Neuronal stem cell (in vitro differentiated cells): ENCODE data around the gene TBRG4.

Experiments used
- DNase-seq: peaks from one replicate; pipeline ENCODE4 v3.0.0-alpha.2; 2013; ENCODE audit warnings: low spot score
- H2AFZ ChIP-seq: one replicate; pipeline ENCODE4 v1.6.1; 2013; ENCODE audit warnings: mild to moderate bottlenecking, low read length, inconsistent platforms
- H2AK5ac ChIP-seq: 2 replicates; pipeline ENCODE4 v1.6.1; 2013; ENCODE audit warnings: low read depth, mild to moderate bottlenecking, inconsistent platforms, low read length, moderate library complexity, mixed read lengths
- H2BK120ac ChIP-seq: 2 replicates; pipeline ENCODE4 v1.6.1; 2013; ENCODE audit warnings: low read depth, mild to moderate bottlenecking, inconsistent platforms, low read length, moderate library complexity, mixed read lengths
- H2BK12ac ChIP-seq: one replicate; pipeline ENCODE4 v1.6.1; 2013; ENCODE audit warnings: low read length, inconsistent platforms
- H2BK15ac ChIP-seq: 2 replicates; pipeline ENCODE4 v1.6.1; 2013; ENCODE audit warnings: mild to moderate bottlenecking, low read length, inconsistent platforms, mixed read lengths
- H2BK5ac ChIP-seq: one replicate; pipeline ENCODE4 v1.6.1; 2013; ENCODE audit warnings: inconsistent platforms, mild to moderate bottlenecking, low read length, moderate library complexity
- H3K14ac ChIP-seq: one replicate; pipeline ENCODE4 v1.6.1; 2013; ENCODE audit warnings: low read length, inconsistent platforms
- H3K18ac ChIP-seq: 2 replicates; pipeline ENCODE4 v1.6.1; 2013; ENCODE audit warnings: low read length, inconsistent platforms
- H3K23ac ChIP-seq: 2 replicates; pipeline ENCODE4 v1.6.1; 2013; ENCODE audit warnings: low read depth, mild to moderate bottlenecking, mixed read lengths, low read length, inconsistent platforms; ENCODE audit not compliant: poor library complexity
- H3K27ac ChIP-seq: replicated peaks from 3 replicates; pipeline ENCODE4 v1.5.1; 2013; ENCODE audit warnings: low read length, inconsistent platforms
- H3K27me3 ChIP-seq, 3 experiments: 2 replicates each; pipeline ENCODE4 v1.6.1; 2013; ENCODE audit warnings: low read length in 3 of 3, mild to moderate bottlenecking in 2 of 3, inconsistent platforms in 1 of 3, low read depth in 1 of 3, mixed read lengths in 1 of 3, moderate library complexity in 1 of 3; ENCODE audit not compliant: control insufficient read depth in 3 of 3, insufficient read depth in 3 of 3
- H3K36me3 ChIP-seq, 2 donors: replicated peaks in 1 of 2; 2 replicates each; pipeline ENCODE4 v1.6.1; 2013; ENCODE audit warnings: low read length in 2 of 2; ENCODE audit not compliant: control insufficient read depth in 2 of 2, insufficient read depth in 2 of 2
- H3K4ac ChIP-seq: 2 replicates; pipeline ENCODE4 v1.6.1; 2013; ENCODE audit warnings: inconsistent platforms, mild to moderate bottlenecking, low read length, moderate library complexity
- H3K4me1 ChIP-seq, 2 donors: 1 replicate in 1 of 2; 2 replicates in 1 of 2; pipeline ENCODE4 v1.6.1; 2013; ENCODE audit warnings: low read length in 2 of 2, low read depth in 1 of 2; ENCODE audit not compliant: control insufficient read depth in 2 of 2, insufficient read depth in 1 of 2
- H3K4me2 ChIP-seq: one replicate; pipeline ENCODE4 v1.6.1; 2013; ENCODE audit warnings: mild to moderate bottlenecking, low read length, inconsistent platforms; ENCODE audit not compliant: insufficient read depth, poor library complexity, severe bottlenecking
- H3K4me3 ChIP-seq, 2 donors: 2 replicates each; pipeline ENCODE4 v1.5.1; 2013; ENCODE audit warnings: low read length in 2 of 2, mild to moderate bottlenecking in 2 of 2, inconsistent platforms in 1 of 2, moderate library complexity in 1 of 2
- H3K79me1 ChIP-seq: one replicate; pipeline ENCODE4 v1.6.1; 2013; ENCODE audit warnings: low read depth, mild to moderate bottlenecking, inconsistent platforms, low read length, moderate library complexity
- H3K9ac ChIP-seq: one replicate; pipeline ENCODE4 v1.6.1; 2013; ENCODE audit warnings: mild to moderate bottlenecking, low read depth, low read length, inconsistent platforms; ENCODE audit not compliant: poor library complexity
- H3K9me3 ChIP-seq, 2 donors: replicated peaks in 1 of 2; 2 replicates each; pipeline versions ENCODE3 to v1.6.1; 2013; ENCODE audit warnings: low read length in 2 of 2, mild to moderate bottlenecking in 2 of 2, inconsistent platforms in 1 of 2, low read depth in 1 of 2, mixed read lengths in 1 of 2, moderate library complexity in 1 of 2; ENCODE audit not compliant: control insufficient read depth in 2 of 2, insufficient read depth in 1 of 2
- H4K8ac ChIP-seq: one replicate; pipeline ENCODE4 v1.6.1; 2013; ENCODE audit warnings: low read depth, mild to moderate bottlenecking, inconsistent platforms, low read length, moderate library complexity
- H4K91ac ChIP-seq: one replicate; pipeline ENCODE4 v1.6.1; 2013; ENCODE audit warnings: low read length, low read depth, mild to moderate bottlenecking, inconsistent platforms; ENCODE audit not compliant: poor library complexity
- WGBS, 2 donors: extraction: QIAGEN DNeasy Blood & Tissue Kit; methylation state at CpG; one replicate each; pipeline ENCODE4 v1.1.7; 2013; ENCODE audit warnings: missing lambda C conversion rate in 2 of 2, mixed read lengths in 1 of 2; ENCODE audit not compliant: insufficient read length in 2 of 2, insufficient replicate concordance in 1 of 2; ENCODE audit errors: extremely low coverage in 2 of 2; 5-methylcytosine and 5-hydroxymethylcytosine counted together

The TBRG4 gene

DNA sequence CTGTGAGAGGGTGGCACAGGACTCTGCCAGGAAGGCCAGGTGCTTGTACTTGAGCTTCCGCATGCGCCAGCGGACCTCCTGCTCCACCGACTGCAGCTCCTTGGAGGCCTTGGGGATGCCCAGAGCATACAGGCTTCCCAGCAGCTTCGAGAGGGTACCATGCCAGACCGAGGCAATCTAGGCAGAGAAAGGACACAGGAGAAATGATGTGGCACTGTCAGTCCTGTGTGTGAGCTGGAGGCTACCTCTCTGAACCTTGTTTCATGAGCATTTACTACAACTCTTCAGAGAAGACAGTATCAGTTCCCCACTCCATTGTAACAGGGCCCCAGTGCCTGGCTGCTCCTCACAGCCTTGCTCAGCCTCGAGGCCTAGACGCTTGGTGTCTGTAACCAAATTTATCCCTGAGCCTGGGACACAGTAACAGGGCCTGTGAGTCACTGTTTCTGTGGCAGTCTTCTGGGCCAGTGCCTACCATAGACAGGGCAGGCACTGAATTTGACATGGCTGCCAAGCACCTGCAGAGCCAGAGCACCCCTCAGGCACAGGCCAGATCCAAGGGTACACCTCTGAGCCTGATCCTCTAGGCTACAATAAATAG, 5.8 kb downstream of the TBRG4 start:
- H3K79me1 ChIP-seq, result peaks cover 5% of the 10 kb centered on the region
- WGBS, 2 donors, result no CpG with 5 or more reads among the region's 8 CpGs

DNA sequence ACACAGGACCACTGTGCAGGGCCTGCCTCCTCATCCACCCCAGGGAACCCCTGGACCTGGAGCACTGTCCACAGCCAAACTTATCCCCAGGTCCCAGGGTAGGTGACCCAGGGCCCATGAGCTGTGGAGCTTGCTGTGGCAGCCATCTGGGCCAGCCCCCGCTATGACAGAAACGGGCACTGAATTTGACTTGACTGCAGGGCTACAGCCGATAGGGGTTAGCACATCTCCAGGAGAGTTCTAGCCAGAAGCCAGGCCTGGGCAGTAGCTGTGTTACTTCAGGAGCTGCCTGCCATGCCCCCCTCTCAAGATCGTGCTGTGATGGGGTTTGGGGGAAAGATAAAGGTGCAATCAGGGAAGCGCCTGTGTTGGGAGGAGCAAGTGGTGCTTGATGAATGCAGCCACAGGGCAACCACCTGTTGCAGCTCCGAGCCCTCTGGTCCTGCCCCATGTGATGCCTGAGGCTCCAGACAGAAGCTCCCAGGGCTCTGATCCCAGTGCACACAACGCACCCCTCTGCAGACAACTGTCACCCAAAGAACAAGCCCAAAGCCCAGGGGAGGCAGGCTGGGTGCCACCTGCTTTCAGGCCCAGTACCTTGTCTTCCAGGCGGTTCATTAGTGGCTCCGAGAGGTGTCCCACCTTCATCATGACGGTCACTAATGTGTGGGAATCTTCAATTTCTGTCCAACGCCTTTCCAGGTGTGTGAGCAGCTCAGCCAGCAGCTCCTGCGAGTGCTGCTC, 6.5 kb downstream of the TBRG4 start:
- Histone ChIP-seq H2AK5ac (no peak overlapping the region), H4K91ac (no peak overlapping the region), H2BK15ac (no peak overlapping the region), H3K79me1 (peaks cover 5% of the 10 kb centered on the region), H2BK5ac (no peak overlapping the region), H3K27me3 (peaks cover 0 to 3% (median 0%) of the 10 kb centered on the region in 3 experiments), H3K4me1 (no peaks in the 10 kb centered on the region), H3K9ac (no peak overlapping the region), H3K23ac (no peak overlapping the region), H3K36me3 (peaks cover 81 to 97% of the 10 kb centered on the region in 2 donors), H4K8ac (no peak overlapping the region), H3K9me3 (no peaks in the 10 kb centered on the region), H3K4ac (no peak overlapping the region), H3K27ac (no peak overlapping the region), H3K18ac (no peak overlapping the region), H2AFZ (no peak overlapping the region), H3K4me2 (no peak overlapping the region), H2BK12ac (no peak overlapping the region), H3K4me3 (peak overlapping the region in 1 of 2 donors; percentile 27), H2BK120ac (no peak overlapping the region), H3K14ac (no peak overlapping the region)
- no peak for DNase-seq
- WGBS, 2 donors, result no CpG with 5 or more reads among the region's 12 CpGs

More for the DNA sequence above, 5.8 kb downstream of the TBRG4 start:
- Histone ChIP-seq H3K4ac (no peak overlapping the region), H3K36me3 (peaks cover 75 to 91% of the 10 kb centered on the region in 2 donors), H2BK15ac (no peak overlapping the region), H2BK120ac (no peak overlapping the region), H3K4me1 (peaks cover 0 to 2% of the 10 kb centered on the region in 2 donors), H3K9me3 (no peaks in the 10 kb centered on the region), H2AK5ac (no peak overlapping the region), H3K4me2 (no peak overlapping the region), H3K27me3 (peaks cover 0 to 3% (median 0%) of the 10 kb centered on the region in 3 experiments), H2BK12ac (no peak overlapping the region), H4K91ac (no peak overlapping the region), H4K8ac (no peak overlapping the region), H2AFZ (no peak overlapping the region), H3K18ac (no peak overlapping the region), H3K4me3 (peak overlapping the region in 1 of 2 donors; percentile 27), H3K14ac (no peak overlapping the region), H3K27ac (no peak overlapping the region), H2BK5ac (no peak overlapping the region), H3K9ac (no peak overlapping the region), H3K23ac (no peak overlapping the region)
- no peak for DNase-seq

DNA sequence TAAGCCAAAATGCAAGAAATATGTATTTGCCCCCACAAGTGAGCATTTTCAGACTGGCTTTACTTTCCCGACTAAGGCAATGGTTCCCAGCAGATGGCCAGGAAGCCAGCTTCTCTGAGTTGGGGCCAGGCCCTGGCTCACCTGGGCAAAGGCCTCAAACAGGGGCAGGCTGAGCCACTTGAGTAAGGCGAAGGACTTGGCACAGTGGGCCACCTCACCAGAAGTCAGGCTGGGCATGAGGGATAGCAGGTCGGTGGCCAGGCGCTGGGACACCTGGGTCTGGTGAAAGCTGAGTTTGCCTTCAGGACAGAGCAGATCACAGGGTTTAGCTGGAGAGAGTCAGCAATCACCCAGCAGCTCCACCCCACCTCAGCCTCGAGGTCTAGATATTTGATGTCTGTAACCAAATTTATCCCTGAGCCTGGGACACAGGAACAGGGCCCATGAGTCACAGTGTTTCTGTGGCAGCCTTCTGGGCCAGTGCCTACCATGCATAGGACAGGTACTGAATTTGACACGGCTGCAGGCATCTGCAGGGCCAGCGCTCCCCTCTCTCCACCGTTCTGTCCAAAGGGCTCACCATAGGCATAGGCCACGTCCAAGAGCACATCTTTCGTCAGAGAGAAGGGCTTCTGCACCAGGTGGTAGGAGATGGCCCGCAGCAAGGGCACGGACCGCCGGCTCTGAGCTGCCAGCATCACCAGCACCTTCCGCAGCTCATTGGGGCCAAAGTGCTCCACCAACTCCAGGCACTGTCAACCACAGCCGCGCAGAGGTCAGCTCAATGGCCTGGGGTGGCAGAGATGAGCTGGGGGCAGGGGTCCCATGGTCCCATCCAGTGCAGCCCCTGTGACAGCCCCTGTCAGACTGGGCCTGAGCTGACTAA, 7.3 kb downstream of the TBRG4 start:
- Histone ChIP-seq H3K18ac (no peak overlapping the region), H3K4ac (no peak overlapping the region), H2BK5ac (no peak overlapping the region), H3K79me1 (peaks cover 5% of the 10 kb centered on the region), H3K4me2 (no peak overlapping the region), H4K8ac (no peak overlapping the region), H3K9ac (no peak overlapping the region), H3K27ac (no peak overlapping the region), H3K14ac (no peak overlapping the region), H3K23ac (no peak overlapping the region), H2BK120ac (no peak overlapping the region), H3K27me3 (peaks cover 0 to 3% (median 0%) of the 10 kb centered on the region in 3 experiments), H4K91ac (no peak overlapping the region), H2BK15ac (no peak overlapping the region), H3K36me3 (peaks cover 89 to 100% of the 10 kb centered on the region in 2 donors), H2AFZ (no peak overlapping the region), H3K4me3 (no peak overlapping the region), H2BK12ac (no peak overlapping the region), H3K4me1 (no peaks in the 10 kb centered on the region), H3K9me3 (no peaks in the 10 kb centered on the region), H2AK5ac (no peak overlapping the region)
- DNase-seq, result no peak
- no CpG with 5 or more reads among the region's 17 CpGs for WGBS, 2 donors
